HuH-7.5 (cell line): ENCODE data around the gene METRNL.
A peak's percentile ranks its signal among the peaks of the same experiment; 100 is the strongest.

Source experiments
- DNase-seq: peaks from one replicate; pipeline ENCODE4 v3.0.0; 2011; ENCODE audit warnings: low spot score

METRNL gene

DNA sequence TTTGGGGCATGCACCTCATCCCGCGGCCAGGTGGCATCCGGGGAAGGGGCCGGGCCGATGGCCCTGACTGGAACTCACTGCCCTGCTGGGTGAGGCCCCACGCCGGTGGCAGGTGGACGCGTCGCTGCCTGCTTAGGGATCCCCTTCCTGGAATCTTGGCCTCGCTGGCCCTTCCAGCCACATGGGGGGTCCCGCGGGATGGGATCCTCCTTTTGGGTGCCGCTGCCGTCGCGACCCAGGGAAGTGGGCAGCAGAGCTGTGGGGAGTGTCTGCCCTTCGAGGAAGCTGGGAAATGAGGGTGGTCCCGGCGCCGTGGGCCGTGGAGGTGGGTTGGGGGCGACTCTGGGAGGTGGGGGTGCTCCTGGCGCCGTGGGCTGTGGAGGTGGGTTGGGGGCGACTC, 12.8 kb downstream of the METRNL start:
- no peak for DNase-seq

DNA sequence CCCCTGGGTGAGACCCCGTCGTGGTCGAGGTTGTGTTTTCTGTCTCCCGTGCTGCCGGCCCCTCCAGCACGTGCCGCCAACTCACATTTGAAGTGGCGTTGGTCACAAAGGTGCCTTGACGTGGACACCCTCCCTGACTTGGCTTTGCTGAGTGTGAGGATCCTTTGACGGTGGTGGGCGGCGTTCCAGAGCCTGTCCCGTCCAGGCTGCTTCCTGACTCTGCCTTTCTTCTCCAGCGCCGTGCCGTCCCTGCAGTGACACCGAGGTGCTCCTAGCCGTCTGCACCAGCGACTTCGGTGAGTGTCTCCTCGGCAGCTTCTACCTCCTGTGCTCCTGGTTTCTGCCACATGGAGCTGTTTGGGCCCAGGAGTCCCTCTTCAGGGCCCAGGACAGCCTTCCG, 13.5 kb downstream of the METRNL start:
- no peak for DNase-seq

DNA sequence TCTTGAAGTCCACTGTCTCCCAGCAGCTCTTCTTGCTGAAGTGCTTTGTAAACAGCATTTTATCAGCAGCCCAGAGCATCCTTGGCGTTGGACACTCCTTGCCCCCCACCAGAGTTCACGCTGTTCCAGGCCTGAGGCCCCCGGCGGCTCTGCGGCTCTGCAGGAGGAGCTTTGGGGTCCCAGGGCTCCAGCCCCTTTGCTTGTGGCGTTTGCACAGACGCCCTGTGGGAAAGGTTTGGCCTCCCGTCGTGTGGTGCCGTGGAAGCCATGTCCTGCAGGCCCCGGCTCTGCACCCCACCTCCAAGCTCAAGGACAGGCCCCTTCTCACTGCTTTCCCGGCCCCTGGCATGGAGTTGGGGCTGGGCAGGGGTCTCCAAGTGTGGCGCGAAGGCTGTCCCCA, 14.1 kb downstream of the METRNL start:
- no peak for DNase-seq

DNA sequence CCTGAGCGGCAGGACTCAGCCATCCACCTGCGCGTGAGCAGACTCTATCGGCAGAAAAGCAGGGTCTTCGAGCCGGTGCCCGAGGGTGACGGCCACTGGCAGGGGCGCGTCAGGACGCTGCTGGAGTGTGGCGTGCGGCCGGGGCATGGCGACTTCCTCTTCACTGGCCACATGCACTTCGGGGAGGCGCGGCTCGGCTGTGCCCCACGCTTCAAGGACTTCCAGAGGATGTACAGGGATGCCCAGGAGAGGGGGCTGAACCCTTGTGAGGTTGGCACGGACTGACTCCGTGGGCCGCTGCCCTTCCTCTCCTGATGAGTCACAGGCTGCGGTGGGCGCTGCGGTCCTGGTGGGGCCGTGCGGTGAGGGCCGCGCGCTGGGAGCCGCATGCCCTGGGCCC, 14.9 kb downstream of the METRNL start:
- DNase-seq = no peak

DNA sequence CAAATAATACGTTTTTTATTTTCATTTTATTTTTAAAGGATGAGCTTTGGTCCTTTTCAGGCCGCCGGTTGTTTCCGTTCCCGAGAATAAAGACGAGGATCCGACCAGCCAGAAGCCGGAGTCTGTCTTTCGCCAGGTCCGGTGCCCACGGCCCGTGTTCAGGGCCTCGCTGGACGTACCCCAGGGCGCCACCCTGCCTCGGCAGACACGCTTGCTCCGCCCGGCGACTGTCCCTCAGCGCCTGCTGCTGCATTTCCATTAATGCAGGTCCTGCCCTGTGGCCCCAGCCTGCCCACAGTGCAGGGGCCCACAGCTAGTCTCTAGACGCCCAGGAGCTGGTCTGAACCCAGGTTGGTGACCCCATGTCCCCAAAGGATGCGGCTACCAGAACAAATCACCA, 15.6 kb downstream of the METRNL start:
- no peak for DNase-seq

DNA sequence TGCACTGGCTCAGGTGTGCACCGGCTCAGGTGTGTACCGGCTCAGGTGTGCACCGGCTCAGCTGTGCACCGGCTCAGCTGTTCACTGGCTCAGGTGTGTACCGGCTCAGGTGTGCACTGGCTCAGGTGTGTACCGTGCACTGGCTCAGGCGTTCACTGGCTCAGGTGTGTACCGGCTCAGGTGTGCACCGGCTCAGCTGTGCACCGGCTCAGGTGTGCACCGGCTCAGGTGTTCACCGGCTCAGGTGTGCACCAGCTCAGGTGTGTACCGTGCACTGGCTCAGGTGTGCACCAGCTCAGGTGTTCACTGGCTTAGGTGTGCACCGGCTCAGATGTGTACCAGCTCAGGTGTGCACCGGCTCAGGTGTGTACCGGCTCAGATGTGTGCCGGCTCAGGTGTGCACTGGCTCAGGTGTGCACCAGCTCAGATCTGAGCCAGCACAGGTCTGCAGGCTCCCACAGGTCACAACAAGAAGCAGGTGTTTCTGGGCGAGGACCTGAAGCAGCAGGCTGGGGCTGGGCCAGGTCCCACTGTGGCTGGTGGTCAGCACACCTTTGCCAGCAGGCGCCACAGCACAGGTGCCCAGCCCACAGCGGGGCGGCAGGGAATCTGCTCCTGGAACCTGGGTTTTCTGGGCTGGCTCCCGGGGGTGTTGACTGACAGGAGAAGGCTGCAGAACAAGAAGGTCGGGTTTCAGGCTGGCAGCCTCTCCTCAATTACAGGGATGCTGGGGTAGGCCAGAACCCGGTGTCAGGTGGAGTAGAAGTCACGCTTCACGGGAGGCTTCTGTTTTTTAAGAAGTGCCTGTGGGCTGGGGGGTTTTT, 17.2 kb downstream of the METRNL start:
- peak; percentile 75 for DNase-seq

DNA sequence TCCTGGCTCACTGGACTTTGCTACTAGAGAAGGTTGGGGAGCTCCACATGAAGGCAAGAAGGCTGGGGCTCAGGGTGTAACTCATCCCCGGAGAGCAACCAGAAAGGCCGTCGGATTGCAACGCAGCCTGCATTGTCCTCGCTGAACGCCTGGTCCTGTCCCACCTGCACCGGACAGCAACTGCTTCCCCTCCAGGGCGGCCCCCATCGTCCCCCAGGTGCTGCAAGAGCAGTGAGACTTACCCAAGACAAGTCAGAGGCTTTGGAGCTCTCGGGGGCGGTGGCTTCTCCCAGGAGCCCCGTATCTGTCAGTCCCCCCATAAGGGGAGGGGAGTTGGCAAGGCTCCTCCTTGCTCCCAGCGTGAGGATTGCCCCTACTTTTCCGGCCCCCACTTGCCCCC, 18.4 kb downstream of the METRNL start:
- no peak for DNase-seq

DNA sequence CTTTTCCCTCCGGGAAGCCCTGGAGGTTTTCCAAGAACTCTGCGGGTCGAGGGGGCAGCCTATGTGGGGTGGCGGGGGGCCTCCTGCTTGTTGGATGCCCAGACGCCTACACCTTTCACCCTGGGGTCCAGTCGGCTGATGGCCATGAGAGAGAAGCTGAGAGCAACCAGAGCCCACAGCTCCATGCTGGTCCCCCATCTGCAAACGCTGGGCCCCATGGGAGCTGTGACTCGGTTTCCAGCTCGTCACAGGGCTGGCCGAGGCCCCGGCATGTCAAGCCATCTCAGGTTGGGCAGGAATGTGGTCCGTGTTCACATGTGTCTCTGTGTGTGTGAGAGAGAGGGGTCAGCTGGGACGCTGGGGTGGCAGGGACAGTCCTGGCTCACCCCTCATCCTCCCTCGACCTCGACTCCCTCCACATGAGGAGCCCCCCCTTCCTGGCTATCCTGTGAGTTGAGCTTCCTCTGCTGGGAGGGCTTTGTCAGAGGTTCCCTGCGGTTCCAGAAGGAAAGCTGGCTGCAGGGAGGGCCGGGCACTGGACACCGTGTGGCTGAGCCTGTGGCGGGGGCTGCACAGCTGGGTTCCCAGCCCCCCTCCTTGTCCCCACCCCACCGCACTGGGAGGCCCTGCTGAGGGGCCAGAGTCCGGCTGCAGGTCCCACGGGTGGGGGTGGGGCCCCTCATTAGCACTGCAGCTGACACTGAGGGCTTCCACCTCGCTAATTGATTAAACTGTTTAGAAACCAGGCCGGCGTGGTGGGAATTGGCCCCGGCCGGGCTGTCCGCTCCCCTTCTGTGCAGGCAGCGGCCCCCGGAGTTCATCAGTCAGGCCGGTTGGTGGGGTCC, 19.1 kb downstream of the METRNL start:
- no peak for DNase-seq

DNA sequence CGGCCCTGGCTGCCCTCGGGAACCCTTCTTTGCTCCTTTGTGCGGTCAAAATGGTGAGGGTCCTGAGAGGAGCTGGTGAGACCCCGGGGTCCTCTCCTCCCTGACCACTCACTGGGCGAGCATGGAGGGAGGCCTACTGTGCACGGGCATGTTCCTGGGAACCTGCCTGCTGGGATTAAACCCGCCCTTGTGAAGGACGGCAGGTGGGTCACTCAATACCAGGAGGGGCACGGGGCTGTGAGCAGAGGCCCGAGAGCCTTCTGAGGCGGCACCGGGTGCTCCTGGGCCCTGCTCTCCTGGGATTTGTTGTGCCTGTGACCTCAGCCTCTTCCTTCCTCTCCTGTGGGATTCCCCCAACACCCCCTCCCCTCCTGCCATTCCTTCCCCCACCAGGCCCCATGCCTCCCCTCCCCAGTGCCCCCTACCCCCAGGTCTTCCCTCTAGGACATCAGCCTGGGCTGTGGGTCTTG, 19.7 kb downstream of the METRNL start:
- DNase-seq = no peak

DNA sequence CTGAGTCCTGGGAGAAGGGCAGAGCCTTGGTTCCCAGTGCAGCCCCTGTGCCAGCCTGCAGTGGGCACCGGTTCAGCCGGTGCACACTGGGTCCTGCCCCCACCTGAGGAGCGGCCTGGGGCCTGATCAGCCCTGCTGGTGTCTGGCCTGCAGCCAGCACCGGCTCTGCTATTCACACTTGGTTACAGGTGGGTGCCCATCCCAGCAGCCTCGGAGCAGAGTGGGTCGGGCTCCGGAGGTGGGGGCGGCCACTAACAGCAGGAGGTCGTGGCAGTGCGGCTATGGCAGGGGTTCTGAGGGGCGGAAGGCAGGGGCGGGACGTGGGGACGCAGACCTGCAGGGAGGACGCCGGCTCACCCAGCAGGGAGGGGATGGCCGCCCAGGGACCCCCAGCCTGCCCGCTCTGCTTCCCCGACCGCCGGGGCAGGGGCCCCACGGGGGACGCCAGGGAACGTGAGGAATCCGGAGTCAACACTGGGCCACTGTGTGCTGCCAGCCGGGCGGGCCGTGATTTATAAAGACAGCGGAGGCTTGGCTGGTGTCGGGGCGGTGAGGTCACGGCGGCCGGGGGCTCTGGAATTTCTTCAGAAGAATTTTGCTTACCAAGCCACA, 20.3 kb downstream of the METRNL start:
- DNase-seq = no peak

DNA sequence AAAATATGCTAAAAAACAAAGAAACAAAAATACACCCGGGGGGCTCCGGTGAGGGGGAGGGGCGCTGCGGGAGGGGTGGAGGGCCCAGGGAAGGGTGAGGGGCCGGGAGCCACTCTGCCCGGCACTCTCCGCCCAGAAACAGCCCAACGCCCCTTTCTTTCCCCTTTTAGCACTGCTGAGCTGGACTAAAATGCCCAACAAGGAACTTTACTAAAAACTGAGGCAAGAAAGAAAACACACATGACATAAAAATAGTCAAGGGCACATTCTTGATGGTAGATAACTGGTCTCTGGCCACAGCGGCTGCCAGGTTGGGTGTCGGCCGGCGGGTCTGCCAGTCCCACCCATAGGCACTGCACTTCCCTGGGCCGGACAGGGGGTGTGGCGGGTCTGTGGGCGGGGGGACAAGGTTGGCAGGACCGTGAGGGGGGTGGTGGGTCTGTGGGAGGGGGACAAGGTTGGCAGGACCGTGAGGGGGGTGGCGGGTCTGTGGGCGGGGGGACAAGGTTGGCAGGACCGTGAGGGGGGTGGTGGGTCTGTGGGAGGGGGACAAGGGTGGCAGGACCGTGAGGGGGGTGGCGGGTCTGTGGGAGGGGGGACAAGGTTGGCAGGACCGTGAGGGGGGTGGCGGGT, 20.9 kb downstream of the METRNL start:
- no peak for DNase-seq

DNA sequence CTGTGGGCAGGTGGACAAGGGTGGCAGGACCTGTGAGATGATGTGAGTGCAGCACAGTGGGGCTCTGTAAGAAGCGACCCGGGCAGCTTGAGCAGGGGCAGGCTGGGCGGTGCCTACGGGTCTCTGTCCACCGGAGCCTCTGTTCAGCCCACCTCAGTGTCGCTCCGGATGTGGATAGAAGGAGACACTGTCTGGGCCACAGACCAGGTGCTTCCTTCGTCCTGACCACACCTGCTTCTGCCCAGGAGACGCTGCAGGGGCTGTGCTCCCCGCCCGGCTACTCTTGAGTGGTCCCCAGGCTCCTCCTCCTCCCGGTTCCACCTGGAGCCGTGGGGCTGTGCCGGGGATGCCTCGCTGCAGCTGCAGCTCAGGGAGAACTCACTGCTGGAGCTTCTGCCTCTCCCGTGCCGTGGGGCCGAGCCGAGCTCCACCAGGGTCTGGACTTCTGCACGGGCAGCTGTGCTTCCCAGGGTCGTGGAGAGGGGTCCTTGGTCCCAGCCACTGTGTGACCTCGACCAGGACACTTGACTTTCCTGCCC, 21.5 kb downstream of the METRNL start:
- DNase-seq = no peak

DNA sequence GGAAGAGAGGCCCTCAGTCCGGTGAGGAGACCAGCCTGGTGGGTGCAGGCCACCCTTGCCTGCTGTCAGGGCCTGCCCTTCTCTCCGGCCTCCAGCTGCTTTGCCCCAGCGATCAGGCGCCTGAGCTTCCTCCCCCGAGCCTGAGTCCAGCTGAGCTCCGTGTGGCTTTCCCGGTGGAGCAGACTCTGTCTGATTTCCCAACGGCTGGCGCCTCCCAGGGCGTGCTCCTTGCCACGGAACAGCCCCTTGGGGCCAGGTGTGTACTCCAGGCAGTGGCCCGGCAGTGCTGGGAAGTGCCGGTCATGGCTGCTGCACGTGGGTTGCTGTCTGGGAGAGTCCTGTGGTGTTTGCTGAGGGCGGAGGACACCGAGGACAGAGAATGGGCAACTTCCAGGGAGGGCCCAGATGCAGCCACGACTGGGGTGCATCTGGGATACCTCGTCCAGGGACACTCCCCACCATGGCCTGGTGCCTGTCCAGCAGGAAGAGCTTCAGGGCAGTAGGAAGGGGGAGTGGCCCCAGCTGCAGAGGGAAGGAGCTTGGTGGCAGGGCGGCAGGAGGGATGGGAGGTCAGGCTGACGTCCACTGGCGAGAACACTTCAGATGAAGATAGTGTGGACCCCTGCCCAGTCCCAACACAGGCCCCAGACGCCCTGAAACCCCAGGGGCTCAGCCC, 22.5 kb downstream of the METRNL start:
- no peak for DNase-seq

DNA sequence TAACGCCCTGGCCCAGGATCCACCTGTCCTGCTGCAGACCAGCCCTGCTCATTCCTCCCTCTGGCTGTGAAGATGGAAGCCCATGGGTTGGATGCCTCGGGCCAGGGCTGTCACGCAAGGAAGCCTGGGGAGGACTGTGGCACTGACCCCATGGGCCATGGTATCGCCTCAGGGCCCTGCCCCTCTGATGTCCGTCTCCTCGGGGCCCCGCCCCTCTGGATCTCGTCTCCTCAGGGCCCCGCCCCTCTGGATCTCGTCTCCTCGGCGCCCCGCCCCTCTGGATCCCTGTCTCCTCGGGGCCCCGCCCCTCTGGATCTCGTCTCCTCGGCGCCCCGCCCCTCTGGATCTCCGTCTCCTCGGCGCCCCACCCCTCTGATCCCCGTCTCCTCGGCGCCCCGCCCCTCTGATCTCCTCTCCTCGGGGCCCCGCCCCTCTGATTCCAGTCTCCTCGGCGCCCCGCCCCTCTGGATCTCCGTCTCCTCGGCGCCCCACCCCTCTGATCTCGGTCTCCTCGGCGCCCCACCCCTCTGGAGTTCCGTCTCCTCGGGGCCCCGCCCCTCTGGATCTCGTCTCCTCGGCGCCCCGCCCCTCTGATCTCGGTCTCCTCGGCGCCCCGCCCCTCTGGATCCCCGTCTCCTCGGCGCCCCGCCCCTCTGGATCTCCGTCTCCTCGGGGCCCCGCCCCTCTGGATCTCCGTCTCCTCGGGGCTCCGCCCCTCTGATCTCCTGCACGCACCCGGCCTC, 24.0 kb downstream of the METRNL start:
- DNase-seq = no peak

DNA sequence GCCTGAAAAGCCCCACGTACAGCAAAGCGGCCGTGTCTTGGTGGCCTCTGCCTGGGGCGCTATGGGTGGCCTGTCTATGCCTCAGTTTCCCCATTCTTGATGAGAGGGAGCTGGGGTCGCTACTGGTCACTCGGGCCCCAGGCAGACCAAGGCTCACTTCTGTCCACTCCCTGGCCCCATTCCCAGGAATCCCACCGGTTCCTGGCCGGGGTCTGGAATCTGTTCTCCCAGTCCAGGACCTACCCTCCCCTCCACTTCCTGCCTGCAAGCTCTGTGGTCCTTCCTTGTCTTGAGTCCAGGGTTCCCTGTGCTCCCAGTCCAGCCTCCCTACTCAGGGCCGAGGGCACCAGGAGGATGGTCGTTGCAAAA, 24.5 kb downstream of the METRNL start:
- no peak for DNase-seq

DNA sequence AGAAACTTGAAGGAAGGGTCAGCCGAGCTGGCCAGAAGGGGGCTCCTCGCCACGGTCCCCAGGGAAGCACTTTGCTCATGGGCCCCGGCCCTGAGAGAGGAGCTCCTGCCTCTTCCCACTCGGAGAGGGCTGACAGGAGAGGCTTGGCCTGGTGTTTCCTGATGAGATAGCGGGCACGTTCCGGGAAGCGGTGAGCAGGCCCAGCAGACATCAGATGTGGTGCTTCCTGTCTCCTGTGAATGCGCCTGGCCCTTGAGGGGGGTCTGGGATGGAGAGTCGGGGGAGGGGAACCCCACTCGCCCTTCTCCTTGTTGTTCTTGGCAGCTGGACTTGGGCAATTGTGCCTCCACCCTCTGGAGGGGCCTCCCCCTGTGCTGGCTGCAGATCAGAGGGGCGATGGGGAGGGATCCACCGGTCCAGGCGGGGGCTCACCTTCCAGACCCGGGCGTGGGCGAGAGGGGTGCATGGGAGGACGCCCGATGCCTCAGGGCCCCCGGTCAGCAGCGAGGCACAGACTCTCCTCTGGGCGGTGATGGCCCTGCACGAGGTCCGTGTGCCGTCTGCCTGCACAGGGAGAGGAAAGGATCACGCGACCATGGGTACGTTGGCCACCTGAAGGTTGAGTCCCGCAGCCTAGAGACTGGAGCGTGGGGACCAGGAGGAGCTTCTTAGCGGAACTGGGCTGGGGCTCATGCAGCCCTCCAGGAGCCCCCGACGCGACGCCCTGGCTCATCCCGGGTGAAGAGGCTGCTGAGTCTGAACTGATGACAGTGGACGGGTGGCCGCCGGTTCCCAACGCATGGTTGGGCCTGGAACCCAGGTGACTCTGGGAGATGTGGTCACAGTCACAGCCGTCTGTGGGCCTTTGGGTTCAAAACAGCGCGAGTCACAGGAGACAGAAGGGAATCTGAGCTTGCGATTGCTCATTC, 25.4 kb downstream of the METRNL start:
- DNase-seq = no peak

DNA sequence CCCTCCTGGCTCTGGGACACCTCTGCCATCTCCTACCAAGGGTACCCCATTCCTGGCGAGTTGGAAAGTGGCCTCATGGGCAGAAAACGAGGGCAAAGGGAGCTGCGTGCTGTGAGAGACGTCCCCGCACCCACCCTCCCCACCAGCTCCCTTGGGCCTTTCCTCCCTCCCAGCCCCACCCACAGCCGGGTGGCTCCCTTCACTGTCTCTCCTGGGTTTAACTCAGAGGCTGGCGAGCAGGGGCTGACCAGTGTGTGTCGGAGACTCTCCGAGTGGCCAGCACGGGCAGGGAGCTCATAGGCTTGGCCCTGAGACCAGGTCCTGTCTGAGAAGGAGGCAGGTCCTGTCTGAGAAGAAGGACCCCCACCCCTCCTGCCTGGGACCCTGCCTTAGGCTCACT, 26.1 kb downstream of the METRNL start:
- DNase-seq = no peak

DNA sequence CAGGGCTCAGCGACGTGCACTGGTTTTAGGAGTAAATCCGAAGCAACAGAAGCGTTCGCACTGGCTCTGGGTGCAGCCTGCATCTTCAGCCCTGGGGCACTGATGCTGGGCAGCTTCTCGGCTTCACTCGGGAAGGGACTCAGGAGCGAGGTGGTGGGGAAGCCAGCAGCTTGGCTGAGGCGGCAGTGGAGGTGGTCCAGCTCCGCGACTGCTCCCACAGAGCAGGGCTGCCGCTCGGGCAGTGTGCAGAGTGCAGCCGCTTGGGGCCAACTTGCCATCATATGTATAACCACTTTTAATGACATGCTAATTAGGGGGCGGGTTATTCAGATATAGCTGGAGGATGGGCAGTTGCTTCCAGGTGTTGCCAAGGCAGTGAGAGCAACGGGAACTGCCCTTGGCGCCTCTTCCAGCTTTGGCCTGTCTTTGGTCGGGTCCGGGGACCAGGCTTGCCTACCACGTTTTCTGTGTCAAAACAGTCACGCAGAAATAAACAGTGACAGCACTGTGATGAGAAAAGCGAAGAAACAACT, 26.7 kb downstream of the METRNL start:
- no peak for DNase-seq

DNA sequence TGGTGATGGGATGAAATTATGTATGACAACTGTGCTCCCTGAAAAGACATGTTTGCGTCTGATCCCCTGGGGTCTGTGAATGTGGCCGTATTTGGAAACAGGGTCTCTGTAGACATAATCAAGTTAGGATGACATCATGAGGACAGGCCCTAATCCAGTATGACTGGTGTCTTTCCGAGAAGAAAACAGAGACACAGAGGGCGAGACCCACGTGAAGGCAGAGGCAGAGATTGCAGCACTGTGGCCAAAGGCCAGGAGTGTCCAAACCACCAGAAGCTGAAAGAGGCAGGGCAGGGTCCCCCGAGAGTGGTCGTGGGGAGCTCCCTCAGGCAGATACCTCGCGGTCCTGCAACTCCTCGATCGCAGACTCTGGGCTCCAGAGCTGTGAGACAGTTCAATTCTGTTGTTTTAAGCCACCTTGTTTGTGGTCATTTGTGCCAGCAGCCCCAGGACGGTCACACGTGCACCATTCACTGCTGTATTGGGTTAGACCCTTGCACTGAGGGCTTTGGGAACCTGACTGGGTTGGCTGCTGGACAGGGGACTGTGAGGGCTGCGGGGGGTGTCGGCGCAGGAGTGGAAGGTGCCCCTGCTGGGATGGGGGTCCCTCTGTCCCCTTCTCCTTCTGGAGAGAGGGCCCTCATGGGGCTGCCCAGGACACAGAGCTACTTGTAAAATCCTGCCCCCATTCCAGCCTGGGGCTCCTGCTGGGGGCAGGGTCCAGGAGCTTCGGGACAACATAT, 27.7 kb downstream of the METRNL start:
- DNase-seq = no peak
